ENCODE data around the gene RNF34. TPM values are rescaled to one million over a fixed set of nuclear protein-coding genes. Genes with fewer than 3 reads are reported as not detected.

The RNF34 gene
- total and polyA plus RNA-seq, 2 of the 8 experiments (the other 6 are each of a cell fraction or from before 2014, with no cell fraction given) = 37.9 to 57.6 TPM

DNA sequence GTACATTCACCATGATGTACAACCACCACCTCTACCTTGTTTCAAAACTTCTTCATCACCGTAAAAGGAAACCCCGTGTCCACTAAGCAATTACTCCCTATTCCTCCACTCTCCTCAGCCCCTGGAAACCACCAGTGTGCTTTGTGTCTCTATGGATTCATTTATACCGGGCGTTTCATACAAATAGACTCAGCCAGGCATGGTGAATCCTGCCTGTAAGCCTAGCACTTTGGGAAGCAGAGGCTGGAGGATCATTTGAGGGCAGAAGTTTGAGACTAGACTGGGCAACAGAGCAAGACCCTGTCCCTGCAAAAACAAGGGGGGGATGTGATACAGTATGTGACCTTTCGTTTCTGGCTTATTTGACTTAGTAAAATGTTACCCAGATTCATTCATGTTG lies 21.2 kb upstream of the RNF34 start:
- Histone ChIP-seq H3K9ac (replicated peaks in 1 of 4; ENCODE audit: extremely low read depth in 1 of 4, low read depth in 3 of 4, low read length in 3 of 4) (no peak overlapping the region), H3K27ac (ENCODE audit: low read depth, low read length) (no peak overlapping the region), H2BK5ac (ENCODE audit: low read depth, low read length) (no peak overlapping the region), H2BK120ac (replicated peaks; ENCODE audit: low read depth, low read length) (no peak overlapping the region), H3K18ac (ENCODE audit: extremely low read depth, low read length) (no peak overlapping the region), H4K91ac (replicated peaks; ENCODE audit: insufficient read length, low read length) (no peak overlapping the region), H3K79me1 (ENCODE audit: low read depth, low read length) (no peaks in the 10 kb centered on the region), H2BK20ac (ENCODE audit: low read length) (no peak overlapping the region), H4K8ac (ENCODE audit: extremely low read depth, insufficient read depth, low read length) (no peak overlapping the region), H3K4me2 (ENCODE audit: insufficient read depth in 1 of 2, low read depth in 2 of 2, low read length in 2 of 2) (no peak overlapping the region), H3K27me3 (replicated peaks in 1 of 4; ENCODE audit: control insufficient read depth in 3 of 4, extremely low read depth in 1 of 4, insufficient read depth in 3 of 4, low read length in 3 of 4) (no peaks in the 10 kb centered on the region), H3K79me2 (ENCODE audit: control insufficient read depth in 1 of 2, insufficient read depth in 2 of 2, low read length in 2 of 2) (no peaks in the 10 kb centered on the region), H4K20me1 (replicated peaks in 1 of 2; ENCODE audit: control insufficient read depth in 1 of 2, insufficient read depth in 2 of 2, low read length in 2 of 2) (no peaks in the 10 kb centered on the region), H3K4ac (replicated peaks; ENCODE audit: insufficient read length, low read depth, low read length) (no peak overlapping the region), H4K5ac (ENCODE audit: insufficient read length, low read depth, low read length) (no peak overlapping the region), H3K23me2 (ENCODE audit: low read depth, low read length) (no peaks in the 10 kb centered on the region), H2BK12ac (ENCODE audit: low read depth, low read length) (no peak overlapping the region), H3K36me3 (ENCODE audit: control insufficient read depth in 2 of 4, insufficient read depth in 4 of 4, low read length in 3 of 4) (no peaks in the 10 kb centered on the region), H3K14ac (ENCODE audit: insufficient read length) (no peak overlapping the region), H3K4me1 (replicated peaks in 1 of 4; ENCODE audit: control insufficient read depth in 3 of 4, insufficient read depth in 4 of 4, low read length in 3 of 4) (no peaks in the 10 kb centered on the region), H2BK15ac (ENCODE audit: low read length) (no peak overlapping the region), H3K23ac (ENCODE audit: insufficient read length) (no peak overlapping the region), H3K56ac (replicated peaks; ENCODE audit: insufficient read length, low read depth, low read length) (no peak overlapping the region), H2AK5ac (ENCODE audit: low read depth, low read length) (no peak overlapping the region), H3K9me3 (ENCODE audit: insufficient read depth in 2 of 2, low read depth in 1 of 2, low read length in 1 of 2) (peaks cover 0 to 2% of the 10 kb centered on the region in 2 experiments; a peak in 1 of 4 replicates), H3K4me3 (ENCODE audit: extremely low read depth in 1 of 4, insufficient read depth in 2 of 4, low read depth in 3 of 4, low read length in 4 of 4) (no peak overlapping the region), H2AFZ (ENCODE audit: low read length) (no peak overlapping the region)
- ChIA-PET POLR2A (ENCODE audit: partially characterized antibody) (no interaction called here), CTCF (ENCODE audit: partially characterized antibody) (interaction anchor here (1.1 kb wide), 2 partner anchors 11 to 27 kb away, joined by 3 read pairs; partner anchors contain the start of gene ANAPC5)
- WGBS, 2 experiments (ENCODE audit: extremely low coverage in 1 of 2, insufficient coverage in 1 of 2, insufficient read length in 1 of 2, insufficient replicate concordance in 2 of 2, low coverage in 1 of 2, low lambda C conversion rate in 2 of 2, missing lambda C conversion rate in 1 of 2) = 86% methylated on average over 5 of the region's 5 CpGs; no CpG with 5 or more reads in 1 of the 2 experiments
- no peak for FAIRE-seq
- no peak for DNase-seq (ENCODE audit: low read depth in 1 of 2, low spot score in 2 of 2)
- TF ChIP-seq BACH1 (IDR thresholded peaks at IDR 0.05; ENCODE audit: low read length) (no peak), POLR2A (IDR thresholded peaks at IDR 0.05; ENCODE audit: control extremely low read depth in 1 of 2, low read depth in 2 of 2, low read length in 2 of 2) (no peak), ASH2L (IDR thresholded peaks at IDR 0.05; ENCODE audit: low read length) (no peak), TAF1 (IDR thresholded peaks at IDR 0.05; ENCODE audit: low read depth, low read length) (no peak), PHF8 (conservative IDR thresholded peaks at IDR 0.05; ENCODE audit: low read depth, low read length) (no peak), RXRA (IDR thresholded peaks at IDR 0.05; ENCODE audit: insufficient read depth, low read depth, low read length) (no peak), GTF2F1 (IDR thresholded peaks at IDR 0.05; ENCODE audit: borderline replicate concordance, low read depth, low read length) (no peak), RNF2 (IDR thresholded peaks at IDR 0.05; ENCODE audit: borderline replicate concordance, low read depth, low read length, missing control alignments, poor library complexity, severe bottlenecking) (no peak), TEAD4 (IDR thresholded peaks at IDR 0.05; ENCODE audit: low read depth, low read length) (no peak), KDM4A (IDR thresholded peaks at IDR 0.05; ENCODE audit: low read depth, low read length, severe bottlenecking) (no peak), HDAC6 (IDR thresholded peaks at IDR 0.05; ENCODE audit: low read depth, low read length) (no peak)
- TF ChIP-seq, protein P1, sequence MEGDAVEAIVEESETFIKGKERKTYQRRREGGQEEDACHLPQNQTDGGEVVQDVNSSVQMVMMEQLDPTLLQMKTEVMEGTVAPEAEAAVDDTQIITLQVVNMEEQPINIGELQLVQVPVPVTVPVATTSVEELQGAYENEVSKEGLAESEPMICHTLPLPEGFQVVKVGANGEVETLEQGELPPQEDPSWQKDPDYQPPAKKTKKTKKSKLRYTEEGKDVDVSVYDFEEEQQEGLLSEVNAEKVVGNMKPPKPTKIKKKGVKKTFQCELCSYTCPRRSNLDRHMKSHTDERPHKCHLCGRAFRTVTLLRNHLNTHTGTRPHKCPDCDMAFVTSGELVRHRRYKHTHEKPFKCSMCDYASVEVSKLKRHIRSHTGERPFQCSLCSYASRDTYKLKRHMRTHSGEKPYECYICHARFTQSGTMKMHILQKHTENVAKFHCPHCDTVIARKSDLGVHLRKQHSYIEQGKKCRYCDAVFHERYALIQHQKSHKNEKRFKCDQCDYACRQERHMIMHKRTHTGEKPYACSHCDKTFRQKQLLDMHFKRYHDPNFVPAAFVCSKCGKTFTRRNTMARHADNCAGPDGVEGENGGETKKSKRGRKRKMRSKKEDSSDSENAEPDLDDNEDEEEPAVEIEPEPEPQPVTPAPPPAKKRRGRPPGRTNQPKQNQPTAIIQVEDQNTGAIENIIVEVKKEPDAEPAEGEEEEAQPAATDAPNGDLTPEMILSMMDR (IDR thresholded peaks at IDR 0.05; ENCODE audit: control extremely low read depth in 1 of 3, insufficient read depth in 1 of 3, low read depth in 1 of 3, low read length in 3 of 3) = no peak
